ENCODE data around the gene SLC5A9. TPM values are rescaled to one million over a fixed set of nuclear protein-coding genes. Genes with fewer than 3 reads are reported as not detected.

SLC5A9 gene
- total RNA-seq, 1 experiment from 2014 or later: not detected

- Mint-ChIP-seq H3K27ac (peak overlapping the region in 1 of 3 experiments; percentile 56; a peak in 2 of 7 replicates), H3K4me1 (peaks cover 30 to 45% of the 10 kb centered on the region in 2 experiments), H3K4me3 (no peak overlapping the region; a peak in 1 of 5 replicates), H3K36me3 (ENCODE audit: insufficient read depth in 1 of 3, low read depth in 3 of 3) (no peaks in the 10 kb centered on the region; a peak in 1 of 7 replicates), H3K9me3 (no peaks in the 10 kb centered on the region), H3K27me3 (ENCODE audit: low read depth) (peaks cover 1% of the 10 kb centered on the region; the same call in 1 of the 2 replicates)
- no peaks in the 10 kb centered on the region for H3K79me2 ChIP-seq (ENCODE audit: insufficient read depth, low read length)
- H4K20me1 ChIP-seq (ENCODE audit: control insufficient read depth, insufficient read depth, insufficient read length): no peaks in the 10 kb centered on the region
- H3K79me1 ChIP-seq (ENCODE audit: insufficient read depth, low read depth, low read length, poor library complexity, severe bottlenecking): no peaks in the 10 kb centered on the region
- no peak overlapping the region for H3T11ph ChIP-seq (ENCODE audit: low read length)
- no peak overlapping the region for H4K5ac ChIP-seq (ENCODE audit: insufficient read length, low read depth, low read length)
- H3K4ac ChIP-seq (ENCODE audit: low read depth, low read length): no peak overlapping the region
- no peak overlapping the region for H2BK120ac ChIP-seq (ENCODE audit: low read depth, low read length, poor library complexity, severe bottlenecking)
- no peak overlapping the region for H2BK5ac ChIP-seq (ENCODE audit: insufficient read length, low read length)
- H3K9me3 ChIP-seq (ENCODE audit: control insufficient read depth, low read depth, low read length): no peaks in the 10 kb centered on the region
- H3K14ac ChIP-seq (ENCODE audit: insufficient read depth, low read length): no peak overlapping the region
- TF ChIP-seq CTCF (conservative IDR thresholded peaks at IDR 0.05): no peak
- no peak overlapping the region for H3K9ac ChIP-seq (ENCODE audit: extremely low read depth, insufficient read length, low read length)
- H3K18ac ChIP-seq (ENCODE audit: insufficient read length, low read depth, low read length): no peak overlapping the region
- H3K4me1 ChIP-seq (ENCODE audit: insufficient read depth, low read length): peaks cover 2% of the 10 kb centered on the region; the same call in 1 of the 2 replicates
- no peak overlapping the region for H3K56ac ChIP-seq (ENCODE audit: insufficient read length, low read depth, low read length)
- H4K8ac ChIP-seq (replicated peaks; ENCODE audit: insufficient read length, low read depth, low read length): no peak overlapping the region
- WGBS (ENCODE audit: extremely low coverage, insufficient read length, low lambda C conversion rate): no CpG with 5 or more reads among the region's 3 CpGs
- H3K27ac ChIP-seq (ENCODE audit: insufficient read length, low read depth, low read length): no peak overlapping the region
- no peak overlapping the region for H2AFZ ChIP-seq (ENCODE audit: low read length)
- H3K4me2 ChIP-seq (ENCODE audit: insufficient read depth, insufficient read length, low read length): no peak overlapping the region
- H4K91ac ChIP-seq (ENCODE audit: insufficient read length, low read depth, low read length): no peak overlapping the region
- no peak overlapping the region for H3K23ac ChIP-seq (ENCODE audit: insufficient read length, low read depth, low read length)
- H2AK5ac ChIP-seq (ENCODE audit: insufficient read length, low read length): no peak overlapping the region
- H3K23me2 ChIP-seq (ENCODE audit: insufficient read length, low read depth, low read length, poor library complexity, severe bottlenecking): no peaks in the 10 kb centered on the region
- H2BK12ac ChIP-seq (ENCODE audit: insufficient read length, low read depth, low read length): no peak overlapping the region
- DNase-seq: no peak
- no peak overlapping the region for H2BK15ac ChIP-seq (ENCODE audit: low read depth, low read length)
- H3K27me3 ChIP-seq (ENCODE audit: insufficient read depth, low read length): no peaks in the 10 kb centered on the region
- H2BK20ac ChIP-seq (ENCODE audit: low read depth, low read length, poor library complexity, severe bottlenecking): no peak overlapping the region
These were observed 14.9 kb upstream of the SLC5A9 start for GRCh38 chr1:48207536-48208075.

Measured in H9 (cell line).